A549 (cell line): ENCODE data around the gene LVRN. TPM values are rescaled to one million over a fixed set of nuclear protein-coding genes. Genes with fewer than 3 reads are reported as not detected.

Source experiments
- ATAC-seq, 2 experiments: fragments of 200-7000 bp in 1 of 2; fragments of >200 bp in 1 of 2; cut with Nextera tagmentation in 1 of 2; cut with Tn5 transposase in 1 of 2; 3 replicates each; pipeline versions ENCODE4 v1.8.0 to v1.9.1; 2018 to 2020; ENCODE audit warnings: mild to moderate bottlenecking in 1 of 2, moderate library complexity in 1 of 2
- CTCF ChIA-PET: fragments of 300-600 bp; sonication (Branson Sonifier 250); formaldehyde crosslinking; extraction: SDS; loops from one replicate; lab custom pipeline; 2021; ENCODE audit warnings: antibody characterized with exemption, inconsistent platforms; lab: Yijun Ruan, JAX
- POLR2A ChIA-PET: fragments of 350-600 bp; formaldehyde crosslinking; extraction: SDS; loops from one replicate; lab custom pipeline; 2021; ENCODE audit warnings: antibody characterized with exemption, inconsistent platforms; lab: Yijun Ruan, JAX
- DNase-seq, 2 experiments: peaks; one replicate each; pipeline versions ENCODE4 v3.0.0 to v3.0.0-alpha.2; 2011 to 2016; ENCODE audit warnings: low read depth in 1 of 2, low spot score in 1 of 2
- FAIRE-seq: peaks from 2 replicates; lab custom pipeline; 2011; peaks lifted over from hg19 to GRCh38; lab: Jason Lieb, UNC
- H3K27ac ChIP-seq, 2 experiments: fragments of >200 bp; sonication (Bioruptor Twin); formaldehyde crosslinking; 3 replicates each; pipeline ENCODE4 v1.5.1; 2016 to 2017
- H3K4me1 ChIP-seq: fragments of >200 bp; sonication (Bioruptor Twin); formaldehyde crosslinking; 3 replicates; pipeline ENCODE4 v1.6.1; 2016
- H3K4me2 ChIP-seq: fragments of >200 bp; sonication (Bioruptor Twin); formaldehyde crosslinking; 3 replicates; pipeline ENCODE4 v1.6.1; 2016
- H3K4me3 ChIP-seq: fragments of >200 bp; sonication (Bioruptor Twin); formaldehyde crosslinking; 3 replicates; pipeline ENCODE4 v1.5.1; 2016
- H3K9me3 ChIP-seq: fragments of >200 bp; sonication (Bioruptor Twin); formaldehyde crosslinking; 3 replicates; pipeline ENCODE4 v1.6.1; 2016
- CBX2 ChIP-seq: fragments of 200-600 bp; sonication (generic); IDR thresholded peaks from 2 replicates; pipeline ENCODE4 v1.6.1; 2016; ENCODE audit warnings: low read depth, mild to moderate bottlenecking, borderline replicate concordance
- E2F6 ChIP-seq: IDR thresholded peaks from 2 replicates; pipeline ENCODE4 v1.6.1; 2012; ENCODE audit warnings: low read depth, borderline replicate concordance
- EHMT2 ChIP-seq: fragments of 200-600 bp; sonication (generic); IDR thresholded peaks from 2 replicates; pipeline ENCODE4 v1.6.1; 2016; ENCODE audit warnings: antibody characterized with exemption, low read depth, mild to moderate bottlenecking, moderate library complexity
- ESRRA ChIP-seq: fragments of 150-350 bp; IDR thresholded peaks from 2 replicates; pipeline ENCODE4 v1.6.1; 2014; ENCODE audit warnings: mild to moderate bottlenecking, low read length, borderline replicate concordance
- FOSB ChIP-seq: fragments of 250-450 bp; sonication (Bioruptor Pico); IDR thresholded peaks from 2 replicates; pipeline ENCODE4 v1.5.0; 2020; ENCODE audit warnings: mild to moderate bottlenecking, moderate library complexity
- FOXS1 ChIP-seq: fragments of 250-450 bp; sonication (Bioruptor Pico); IDR thresholded peaks from 2 replicates; pipeline ENCODE4 v1.5.0; 2020; ENCODE audit warnings: mild to moderate bottlenecking, moderate library complexity
- GATA3 ChIP-seq: IDR thresholded peaks from 2 replicates; pipeline ENCODE4 v1.6.1; 2012; ENCODE audit warnings: borderline replicate concordance
- HDAC2 ChIP-seq: fragments of 200-600 bp; sonication (generic); IDR thresholded peaks from 2 replicates; pipeline ENCODE4 v1.6.1; 2016
- HEYL ChIP-seq: fragments of 250-450 bp; sonication (Bioruptor Pico); IDR thresholded peaks from 2 replicates; pipeline ENCODE4 v1.8.0; 2021; ENCODE audit warnings: mild to moderate bottlenecking, moderate library complexity
- HOXB13 ChIP-seq: fragments of 250-450 bp; sonication (Bioruptor Pico); IDR thresholded peaks from 2 replicates; pipeline ENCODE4 v1.5.0; 2020; ENCODE audit warnings: low read depth, mild to moderate bottlenecking, moderate library complexity
- HOXB5 ChIP-seq: fragments of 250-450 bp; sonication (Bioruptor Pico); IDR thresholded peaks from 2 replicates; pipeline ENCODE4 v1.5.0; 2020; ENCODE audit warnings: mild to moderate bottlenecking, moderate library complexity
- JUN ChIP-seq, 2 experiments: fragments of >200 bp; sonication (Bioruptor Twin); formaldehyde crosslinking; IDR thresholded peaks; 2 replicates in 1 of 2; 3 replicates in 1 of 2; pipeline ENCODE4 v1.6.1; 2016 to 2017
- KDM5A ChIP-seq: fragments of 200-600 bp; sonication (generic); IDR thresholded peaks from 2 replicates; pipeline ENCODE4 v1.6.1; 2016; ENCODE audit warnings: antibody characterized with exemption, mild to moderate bottlenecking
- NPAS2 ChIP-seq: fragments of 250-450 bp; sonication (Bioruptor Pico); IDR thresholded peaks from 2 replicates; pipeline ENCODE4 v1.8.0; 2022; ENCODE audit warnings: mild to moderate bottlenecking, moderate library complexity, borderline replicate concordance
- PBX3 ChIP-seq: IDR thresholded peaks from 2 replicates; pipeline ENCODE4 v1.6.1; 2012
- POLR2A ChIP-seq: IDR thresholded peaks from 2 replicates; pipeline ENCODE4 v1.6.1; 2012; ENCODE audit warnings: mild to moderate bottlenecking, low read length
- RAD21 ChIP-seq, 2 experiments: fragments of >200 bp in 1 of 2; sonication (Bioruptor Twin) in 1 of 2; formaldehyde crosslinking in 1 of 2; IDR thresholded peaks in 1 of 2; conservative IDR thresholded peaks in 1 of 2; 2 replicates in 1 of 2; 3 replicates in 1 of 2; pipeline ENCODE4 v1.6.1; 2012 to 2018; ENCODE audit warnings: inconsistent platforms in 1 of 2
- RCOR1 ChIP-seq: fragments of 150-350 bp; IDR thresholded peaks from 2 replicates; pipeline ENCODE4 v1.6.1; 2014; ENCODE audit warnings: antibody characterized with exemption, low read length, low read depth
- RFX5 ChIP-seq: fragments of 450-650 bp; IDR thresholded peaks from 2 replicates; pipeline ENCODE4 v1.7.1; 2014; ENCODE audit warnings: antibody characterized with exemption, mild to moderate bottlenecking, moderate library complexity
- SREBF2 ChIP-seq: fragments of 450-650 bp; IDR thresholded peaks from 2 replicates; pipeline ENCODE4 v1.6.1; 2014; ENCODE audit warnings: mild to moderate bottlenecking, moderate library complexity
- TFCP2L1 ChIP-seq: fragments of 250-450 bp; sonication (Bioruptor Pico); IDR thresholded peaks from 2 replicates; pipeline ENCODE4 v1.5.0; 2021; ENCODE audit warnings: mild to moderate bottlenecking
- TP53 ChIP-seq: fragments of 250-450 bp; sonication (Bioruptor Pico); IDR thresholded peaks from 2 replicates; pipeline ENCODE4 v1.5.0; 2021; ENCODE audit warnings: mild to moderate bottlenecking, moderate library complexity
- USF2 ChIP-seq: fragments of 450-650 bp; IDR thresholded peaks from 2 replicates; pipeline ENCODE4 v1.6.1; 2014; ENCODE audit warnings: antibody characterized with exemption
- ZC3H11A ChIP-seq: fragments of 450-650 bp; IDR thresholded peaks from 2 replicates; pipeline ENCODE4 v1.6.1; 2014; ENCODE audit warnings: antibody characterized with exemption, mild to moderate bottlenecking
- ZFP36 ChIP-seq: fragments of 450-650 bp; IDR thresholded peaks from 2 replicates; pipeline ENCODE4 v1.6.1; 2014; ENCODE audit warnings: borderline replicate concordance; ENCODE audit not compliant: partially characterized antibody
- ZSCAN20 ChIP-seq: fragments of 250-450 bp; sonication (Bioruptor Pico); IDR thresholded peaks from 2 replicates; pipeline ENCODE4 v1.8.0; 2022; ENCODE audit warnings: mild to moderate bottlenecking, moderate library complexity
- whole genome bisulfite sequencing: methylation state at CpG from one replicate; pipeline ENCODE4 v1.1.6; 2017; ENCODE audit errors: missing lambda C conversion rate; 5-methylcytosine and 5-hydroxymethylcytosine counted together
- polyA plus RNA-seq, 4 experiments: library from polyadenylated mRNA; depleted of rRNA in 3 of 4; stranded (reverse); fragments of >200 nt; fragmentation: RNase III in 1 of 4; extraction: RNeasy Plus Mini Kit Qiagen cat#74134 plus additional on column Dnase treatment in 1 of 4; gene quantifications; 2 replicates in 3 of 4; 3 replicates in 1 of 4; pipeline ENCODE4 v1.2.3, GENCODE V29; 2011 to 2017
- TF ChIP-seq, protein P1 (sequence below): fragments of >200 bp; sonication (Bioruptor Twin); formaldehyde crosslinking; IDR thresholded peaks from 3 replicates; pipeline ENCODE4 v1.6.1; 2016
- TF ChIP-seq, protein P2 (sequence below): IDR thresholded peaks from 2 replicates; pipeline ENCODE4 v1.6.1; 2012
- TF ChIP-seq, protein P3 (sequence below): fragments of 250-450 bp; sonication (Bioruptor Pico); IDR thresholded peaks from 2 replicates; pipeline ENCODE4 v1.5.0; 2021; ENCODE audit warnings: mild to moderate bottlenecking, moderate library complexity, borderline replicate concordance

Gene LVRN
- polyA plus RNA-seq, 2 of the 4 experiments (the other 2 are of a cell fraction) = 0.06 to 0.16 TPM

- WGBS = 58% methylated on average over 6 of the region's 6 CpGs
- Histone ChIP-seq H3K27ac (no peak overlapping the region), H3K4me1 (0 out of 3 replicates have a peak, but pooled peaks cover 4% of the 10 kb centered on the region), H3K9me3 (no peaks in the 10 kb centered on the region), H3K4me2 (0 out of 3 replicates have a peak overlapping the region, but pooled peaks have one; percentile 16)
- CTCF ChIA-PET = no interaction called here
- POLR2A ChIA-PET = no interaction called here
- no peak for TF ChIP-seq FOSB (CRISPR knock-in tag)
- no peak for TF ChIP-seq SREBF2
- TF ChIP-seq HOXB13 (CRISPR knock-in tag) = no peak
- TF ChIP-seq ZFP36 = no peak
- no peak for TF ChIP-seq E2F6
- TF ChIP-seq HEYL (CRISPR knock-in tag) = no peak
- no peak for TF ChIP-seq HDAC2
- TF ChIP-seq GATA3 = no peak
- no peak for TF ChIP-seq ZC3H11A
- TF ChIP-seq, protein P1, sequence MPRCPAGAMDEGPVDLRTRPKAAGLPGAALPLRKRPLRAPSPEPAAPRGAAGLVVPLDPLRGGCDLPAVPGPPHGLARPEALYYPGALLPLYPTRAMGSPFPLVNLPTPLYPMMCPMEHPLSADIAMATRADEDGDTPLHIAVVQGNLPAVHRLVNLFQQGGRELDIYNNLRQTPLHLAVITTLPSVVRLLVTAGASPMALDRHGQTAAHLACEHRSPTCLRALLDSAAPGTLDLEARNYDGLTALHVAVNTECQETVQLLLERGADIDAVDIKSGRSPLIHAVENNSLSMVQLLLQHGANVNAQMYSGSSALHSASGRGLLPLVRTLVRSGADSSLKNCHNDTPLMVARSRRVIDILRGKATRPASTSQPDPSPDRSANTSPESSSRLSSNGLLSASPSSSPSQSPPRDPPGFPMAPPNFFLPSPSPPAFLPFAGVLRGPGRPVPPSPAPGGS = no peak
- TF ChIP-seq USF2 = no peak
- no peak for TF ChIP-seq KDM5A
- no peak for TF ChIP-seq EHMT2
- TF ChIP-seq, protein P2, sequence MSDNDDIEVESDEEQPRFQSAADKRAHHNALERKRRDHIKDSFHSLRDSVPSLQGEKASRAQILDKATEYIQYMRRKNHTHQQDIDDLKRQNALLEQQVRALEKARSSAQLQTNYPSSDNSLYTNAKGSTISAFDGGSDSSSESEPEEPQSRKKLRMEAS = no peak
- TF ChIP-seq POLR2A = no peak
- no peak for TF ChIP-seq HOXB5 (CRISPR knock-in tag)
- TF ChIP-seq, protein P3, sequence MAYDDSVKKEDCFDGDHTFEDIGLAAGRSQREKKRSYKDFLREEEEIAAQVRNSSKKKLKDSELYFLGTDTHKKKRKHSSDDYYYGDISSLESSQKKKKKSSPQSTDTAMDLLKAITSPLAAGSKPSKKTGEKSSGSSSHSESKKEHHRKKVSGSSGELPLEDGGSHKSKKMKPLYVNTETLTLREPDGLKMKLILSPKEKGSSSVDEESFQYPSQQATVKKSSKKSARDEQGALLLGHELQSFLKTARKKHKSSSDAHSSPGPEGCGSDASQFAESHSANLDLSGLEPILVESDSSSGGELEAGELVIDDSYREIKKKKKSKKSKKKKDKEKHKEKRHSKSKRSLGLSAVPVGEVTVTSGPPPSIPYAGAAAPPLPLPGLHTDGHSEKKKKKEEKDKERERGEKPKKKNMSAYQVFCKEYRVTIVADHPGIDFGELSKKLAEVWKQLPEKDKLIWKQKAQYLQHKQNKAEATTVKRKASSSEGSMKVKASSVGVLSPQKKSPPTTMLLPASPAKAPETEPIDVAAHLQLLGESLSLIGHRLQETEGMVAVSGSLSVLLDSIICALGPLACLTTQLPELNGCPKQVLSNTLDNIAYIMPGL (CRISPR knock-in tag) = no peak
- TF ChIP-seq FOXS1 = no peak
- no peak for TF ChIP-seq JUN (IDR thresholded peaks at IDR 0.05)
- TF ChIP-seq, all 56 proteins: peak for 0
- FAIRE-seq (no peak), ATAC-seq (no peak), DNase-seq (peak in 1 of 2 experiments; percentile 5)
- H3K4me3 ChIP-seq = no peak overlapping the region
Measured at GRCh38 chr5:116002116-116002906, 40.0 kb downstream of the LVRN start.

DNA sequence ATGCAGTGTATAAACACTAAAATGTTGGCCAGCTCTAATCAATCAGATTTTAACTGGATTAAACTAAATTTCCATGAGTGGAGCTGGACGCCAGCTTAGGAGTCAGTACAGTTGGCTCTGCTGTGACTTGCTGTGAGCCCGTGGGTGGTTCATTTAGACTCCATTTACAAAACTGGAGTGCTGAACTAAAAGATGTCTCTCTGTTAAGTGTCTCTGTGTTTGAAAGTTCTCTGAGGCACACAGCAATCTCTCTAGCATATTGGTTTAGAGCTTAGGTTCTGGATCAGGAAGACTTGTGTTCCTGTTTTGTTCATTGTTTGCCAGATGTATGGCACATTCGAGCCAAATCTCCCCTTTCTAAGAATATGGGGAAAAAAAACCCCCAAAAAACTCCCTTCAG lies 42.0 kb downstream of the LVRN start:
- Histone ChIP-seq H3K27ac (no peak overlapping the region), H3K4me2 (no peak overlapping the region), H3K4me3 (no peak overlapping the region), H3K4me1 (0 out of 3 replicates have a peak, but pooled peaks cover 4% of the 10 kb centered on the region), H3K9me3 (no peaks in the 10 kb centered on the region)
- TF ChIP-seq ESRRA = no peak
- TF ChIP-seq CBX2 = no peak
- no peak for TF ChIP-seq HOXB13 (CRISPR knock-in tag)
- TF ChIP-seq NPAS2 (CRISPR knock-in tag) = no peak
- no peak for TF ChIP-seq RFX5
- TF ChIP-seq ZSCAN20 (CRISPR knock-in tag) = no peak
- no peak for TF ChIP-seq GATA3
- TF ChIP-seq RCOR1 = no peak
- no peak for TF ChIP-seq TP53 (CRISPR knock-in tag)
- no peak for TF ChIP-seq HOXB5 (CRISPR knock-in tag)
- TF ChIP-seq RAD21 (conservative IDR thresholded peaks at IDR 0.05 in 1 of 2, IDR thresholded peaks at IDR 0.05 in 1 of 2) = no peak
- no peak for TF ChIP-seq PBX3
- no peak for TF ChIP-seq TFCP2L1 (CRISPR knock-in tag)
- CTCF ChIA-PET = interaction anchor here (0.7 kb wide), 1 partner anchor 1353 kb away, joined by 3 read pairs; no protein-coding TSS in a partner anchor
- POLR2A ChIA-PET = no interaction called here
- no peak for ATAC-seq
- WGBS = 56% methylated on average over 3 of the region's 3 CpGs
- no peak for FAIRE-seq
- DNase-seq = no peak
